Heart right ventricle (tissue), 16 donors: ENCODE results near the gene MRRF. TPM values are rescaled to one million over a fixed set of nuclear protein-coding genes. Genes with fewer than 3 reads are reported as not detected.

Experiments
- ATAC-seq, 8 donors: fragments of 200-7000 bp; cut with Tn5 transposase; one replicate each; pipeline ENCODE4 v1.9.1; 2020; ENCODE audit warnings: mild to moderate bottlenecking in 8 of 8, moderate library complexity in 8 of 8, moderate number of reproducible peaks in 1 of 8
- DNase-seq, 2 donors: peaks; one replicate each; pipeline ENCODE4 v3.0.0-alpha.2; 2020
- H3K27ac ChIP-seq, 10 donors: fragments of 200-600 bp; sonication (generic) in 2 of 10; one replicate each; pipeline versions ENCODE4 v1.5.0 to v1.8.0; 2020 to 2022; ENCODE audit warnings: mild to moderate bottlenecking in 3 of 10
- H3K27me3 ChIP-seq, 7 donors: fragments of 200-600 bp; one replicate each; pipeline ENCODE4 v1.8.0; 2021 to 2022; ENCODE audit warnings: mild to moderate bottlenecking in 2 of 7
- H3K36me3 ChIP-seq, 9 donors: fragments of 200-600 bp; sonication (generic) in 1 of 9; one replicate each; pipeline versions ENCODE4 v1.5.0 to v1.8.0; 2020 to 2022; ENCODE audit warnings: mild to moderate bottlenecking in 2 of 9
- H3K4me1 ChIP-seq, 9 donors: fragments of 200-600 bp; sonication (generic) in 1 of 9; one replicate each; pipeline versions ENCODE4 v1.5.0 to v1.8.0; 2020 to 2022; ENCODE audit warnings: mild to moderate bottlenecking in 4 of 9
- H3K4me3 ChIP-seq, 10 donors: fragments of 200-600 bp; sonication (generic) in 2 of 10; one replicate each; pipeline versions ENCODE4 v1.5.0 to v1.8.0; 2020 to 2022; ENCODE audit warnings: mild to moderate bottlenecking in 7 of 10, moderate library complexity in 2 of 10
- H3K9me3 ChIP-seq, 11 donors: fragments of 200-600 bp in 10 of 11; sonication (generic) in 2 of 11; one replicate each; pipeline versions ENCODE4 v1.5.0 to v1.8.0; 2013 to 2022; ENCODE audit warnings: mild to moderate bottlenecking in 2 of 11, control low read depth in 1 of 11, moderate library complexity in 1 of 11
- WGBS, 2 donors: extraction: QIAGEN DNeasy Blood & Tissue Kit; methylation state at CpG; one replicate each; pipeline ENCODE4 v1.1.7; 2013; ENCODE audit warnings: inconsistent platforms in 1 of 2; 5-methylcytosine and 5-hydroxymethylcytosine counted together
- intact Hi-C, 10 donors: fragments of 100-400 bp; cut with DNase I; formaldehyde crosslinking; loops; one replicate each; pipeline versions ENCODE4 v1.11.1 to v1.14.2; 2022
- polyA plus RNA-seq, 2 donors: library from polyadenylated mRNA; stranded (reverse); fragments of 200-250 nt; gene quantifications; one replicate each; pipeline ENCODE4 v1.2.3, GENCODE V29; 2013
- total RNA-seq, 10 donors: library from RNA; stranded (reverse); fragmentation: NEBNext Ultra II Directional in 3 of 10; extraction: Animal tissue kit (Norgen Biotek cat#: 25700) in 3 of 10; gene quantifications; one replicate each; pipeline versions ENCODE4 v1.2.1 to v1.2.4, GENCODE V29; 2021 to 2023
- TF ChIP-seq, protein P1 (sequence below), 9 donors: fragments of 200-600 bp; sonication (generic) in 2 of 9; IDR thresholded peaks; one replicate each; pipeline versions ENCODE4 v1.5.0 to v1.8.0; 2021 to 2022; ENCODE audit warnings: antibody characterized with exemption in 9 of 9, mild to moderate bottlenecking in 5 of 9, moderate library complexity in 1 of 9
- donor health status: Arrhythmogenic right ventricular cardiomyopathy.
- donor health status: ischemic (EF 13 %, LVEDD 7.1; RV severe dilation, severe dysfunction).
- donor health status: healthy with polysubstance abuse.
- donor health status: DM: no; HTN: yes; CAD: no.
- donor health status: DM: no; HTN: no; CAD: no.
- donor health status: ischemic (EF 25% LVEDD 6.9; RV normal size, moderate dysfunction).
- donor health status: ischemic (EF 25% LVEDD 5.7; RV mildly dilated, moderate dysfunction).
- donor health status: healthy.
- donor health status: DM: yes; HTN: yes; CAD: no.
- donor health status: Ischemic cardiomyopathy.
- donor health status: ischemic (EF 35%, LVEDD 5.7; RV mildly dilated, moderate dysfunction).
- donor health status: nonischemic (EF 11% LVEDD 7.7; RV severe dilation, severe dysfunction).
- donor health status: DM: yes; HTN: yes; CAD: no.
- donor health status: PGD.
- donor health status: ischemic (EF 29% LVEDD 5.4; RV normal size, mild dysfunction).
- donor health status: nonischemic (EF 23%, LVEDD 6.1; RV moderate dilation, normal function).

MRRF gene
- total and polyA plus RNA-seq, 12 donors = 30.3 to 45.9 (median 37.8) TPM

- DNase-seq = no peak
- 92 to 100% methylated on average over 3 of the region's 3 CpGs for WGBS, 2 donors
- ATAC-seq = no peak
- H3K36me3 ChIP-seq = peaks cover 0 to 99% (median 10%) of the 10 kb centered on the region in 9 donors
- H3K27ac ChIP-seq = no peak overlapping the region
- TF ChIP-seq, protein P1, sequence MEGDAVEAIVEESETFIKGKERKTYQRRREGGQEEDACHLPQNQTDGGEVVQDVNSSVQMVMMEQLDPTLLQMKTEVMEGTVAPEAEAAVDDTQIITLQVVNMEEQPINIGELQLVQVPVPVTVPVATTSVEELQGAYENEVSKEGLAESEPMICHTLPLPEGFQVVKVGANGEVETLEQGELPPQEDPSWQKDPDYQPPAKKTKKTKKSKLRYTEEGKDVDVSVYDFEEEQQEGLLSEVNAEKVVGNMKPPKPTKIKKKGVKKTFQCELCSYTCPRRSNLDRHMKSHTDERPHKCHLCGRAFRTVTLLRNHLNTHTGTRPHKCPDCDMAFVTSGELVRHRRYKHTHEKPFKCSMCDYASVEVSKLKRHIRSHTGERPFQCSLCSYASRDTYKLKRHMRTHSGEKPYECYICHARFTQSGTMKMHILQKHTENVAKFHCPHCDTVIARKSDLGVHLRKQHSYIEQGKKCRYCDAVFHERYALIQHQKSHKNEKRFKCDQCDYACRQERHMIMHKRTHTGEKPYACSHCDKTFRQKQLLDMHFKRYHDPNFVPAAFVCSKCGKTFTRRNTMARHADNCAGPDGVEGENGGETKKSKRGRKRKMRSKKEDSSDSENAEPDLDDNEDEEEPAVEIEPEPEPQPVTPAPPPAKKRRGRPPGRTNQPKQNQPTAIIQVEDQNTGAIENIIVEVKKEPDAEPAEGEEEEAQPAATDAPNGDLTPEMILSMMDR (IDR thresholded peaks at IDR 0.05) = no peak
- intact Hi-C loops = no loop called here
- no peaks in the 10 kb centered on the region for H3K9me3 ChIP-seq
- H3K27me3 ChIP-seq = no peaks in the 10 kb centered on the region
- no peaks in the 10 kb centered on the region for H3K4me1 ChIP-seq
- H3K4me3 ChIP-seq = no peak overlapping the region
Measured at GRCh38 chr9:122297512-122297911, 32.8 kb downstream of the MRRF start.

DNA sequence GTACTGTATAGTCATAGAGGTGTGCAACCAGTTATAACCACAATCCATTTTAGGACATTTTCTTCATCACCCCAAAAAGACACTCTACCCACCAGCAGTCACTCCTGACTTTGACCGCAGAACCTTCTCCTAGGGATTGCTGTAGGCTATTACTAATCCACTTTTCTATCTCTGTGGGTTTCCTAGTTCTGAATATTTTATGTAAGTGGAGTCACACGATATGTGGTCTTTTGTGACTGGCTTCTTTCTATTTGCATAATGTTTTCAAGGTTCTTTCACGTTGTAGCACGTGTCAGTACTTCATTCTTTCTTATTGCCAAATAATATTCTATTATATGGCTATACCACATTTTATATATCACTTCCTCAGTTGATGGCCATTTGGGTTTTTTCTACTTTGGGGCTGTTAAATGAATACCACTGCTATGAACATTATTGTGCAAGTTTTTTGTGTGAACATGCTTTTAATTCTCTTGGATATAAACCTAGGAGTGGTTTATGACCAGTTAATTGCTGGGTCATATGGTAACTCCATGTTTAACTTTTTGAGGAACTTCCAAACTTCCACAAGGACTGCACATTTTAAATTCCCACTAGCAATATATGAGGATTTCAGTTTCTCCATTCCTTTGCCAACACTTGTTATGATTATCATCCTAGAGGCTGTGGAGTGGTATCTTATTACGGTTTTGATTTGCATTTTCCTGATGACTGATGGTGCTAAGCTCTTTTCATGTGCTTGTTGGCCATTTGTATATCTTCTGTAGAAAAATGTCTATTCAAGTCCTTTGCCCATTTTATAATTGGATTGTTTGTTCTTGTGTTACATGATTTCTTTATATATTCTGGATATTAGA lies 37.8 kb downstream of the MRRF start:
- ATAC-seq = no peak
- Histone ChIP-seq H3K36me3 (peaks cover 0 to 89% (median 17%) of the 10 kb centered on the region in 9 donors), H3K4me3 (no peak overlapping the region), H3K9me3 (no peaks in the 10 kb centered on the region), H3K27me3 (no peaks in the 10 kb centered on the region), H3K27ac (no peak overlapping the region), H3K4me1 (peaks cover 0 to 36% (median 18%) of the 10 kb centered on the region in 9 donors)
- intact Hi-C loops = no loop called here
- TF ChIP-seq, protein P1 (IDR thresholded peaks at IDR 0.05) = no peak
- DNase-seq = no peak
- 92% methylated on average over 5 of the region's 5 CpGs for WGBS, 2 donors

DNA sequence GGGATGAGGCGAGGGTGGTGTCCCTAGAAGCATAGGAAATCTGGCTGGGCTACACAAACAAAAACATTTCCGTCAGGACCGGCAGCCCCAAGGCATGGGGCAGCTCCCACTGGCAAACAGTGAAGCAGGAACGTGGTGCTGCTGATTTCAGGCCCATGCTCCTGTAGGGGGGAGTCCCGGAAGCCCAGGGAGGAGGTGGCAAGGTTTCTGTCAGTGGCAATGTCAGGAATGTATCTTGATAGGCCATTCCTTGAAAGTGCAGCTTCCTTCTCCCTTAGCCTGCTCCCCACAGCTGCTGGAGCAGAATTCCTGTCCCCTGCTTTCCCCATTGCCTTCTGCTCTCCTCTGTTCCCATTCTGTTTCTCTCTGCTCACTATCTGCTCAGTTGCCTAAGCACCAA lies 42.4 kb downstream of the MRRF start:
- peak overlapping the region in 9 of 10 donors; percentile 25 to 63 (median 39) for H3K27ac ChIP-seq
- H3K4me3 ChIP-seq = no peak overlapping the region
- 48 to 50% methylated on average over 5 of the region's 5 CpGs for WGBS, 2 donors
- no peaks in the 10 kb centered on the region for H3K27me3 ChIP-seq
- ATAC-seq (peak in 7 of 8 donors; percentile 56 to 77 (median 71)), DNase-seq (peak; percentile 21 to 29)
- peaks cover 0 to 93% (median 20%) of the 10 kb centered on the region in 9 donors for H3K36me3 ChIP-seq
- intact Hi-C loops = loop anchor here in 2 of 10 donors (5.0 kb wide), 1 partner anchor 45 kb away; the partner anchor contains the start of genes MRRF (in 2 of the 2) and RBM18 (in 2 of the 2)
- TF ChIP-seq, protein P1 (IDR thresholded peaks at IDR 0.05) = no peak
- H3K4me1 ChIP-seq = peaks cover 0 to 40% (median 24%) of the 10 kb centered on the region in 9 donors
- no peaks in the 10 kb centered on the region for H3K9me3 ChIP-seq

DNA sequence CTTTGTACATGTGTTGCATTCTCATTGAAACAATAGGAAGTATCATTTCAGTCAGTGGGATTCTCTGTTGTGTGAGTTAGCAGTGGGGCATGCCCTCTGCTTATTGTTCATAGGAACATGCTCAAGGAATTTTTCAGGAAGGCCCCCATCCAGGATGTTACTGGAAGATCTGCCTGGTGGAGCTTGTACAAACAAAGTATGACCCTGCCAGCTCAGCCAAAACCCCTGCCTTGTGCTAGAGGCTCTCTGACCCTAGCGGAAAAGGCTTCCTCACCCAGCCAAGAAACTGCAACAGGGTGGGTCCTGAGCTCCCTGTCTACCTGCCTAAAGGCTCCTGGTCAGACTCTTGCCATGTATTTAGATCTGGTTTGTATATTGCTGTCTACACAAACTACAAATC lies 43.2 kb downstream of the MRRF start:
- intact Hi-C loops = loop anchor here in 2 of 10 donors (5.0 kb wide), 1 partner anchor 46 kb away; the partner anchor contains the start of genes MRRF (in 2 of the 2) and RBM18 (in 2 of the 2)
- peak overlapping the region in 6 of 10 donors; percentile 13 to 63 (median 50) for H3K27ac ChIP-seq

More for the DNA sequence above, 43.2 kb downstream of the MRRF start:
- peak in 1 of 2 donors; percentile 15 for DNase-seq
- H3K9me3 ChIP-seq = no peaks in the 10 kb centered on the region
- H3K36me3 ChIP-seq = peaks cover 0 to 94% (median 22%) of the 10 kb centered on the region in 9 donors
- TF ChIP-seq, protein P1 (IDR thresholded peaks at IDR 0.05) = no peak
- peaks cover 0 to 40% (median 24%) of the 10 kb centered on the region in 9 donors for H3K4me1 ChIP-seq
- 80 to 83% methylated on average over 1 of the region's 1 CpG for WGBS, 2 donors
- ATAC-seq = peak; percentile 28 to 81 (median 66)
- no peaks in the 10 kb centered on the region for H3K27me3 ChIP-seq
- H3K4me3 ChIP-seq = no peak overlapping the region
